Measurements from ENCODE around the gene IQCK.

The IQCK gene

DNA sequence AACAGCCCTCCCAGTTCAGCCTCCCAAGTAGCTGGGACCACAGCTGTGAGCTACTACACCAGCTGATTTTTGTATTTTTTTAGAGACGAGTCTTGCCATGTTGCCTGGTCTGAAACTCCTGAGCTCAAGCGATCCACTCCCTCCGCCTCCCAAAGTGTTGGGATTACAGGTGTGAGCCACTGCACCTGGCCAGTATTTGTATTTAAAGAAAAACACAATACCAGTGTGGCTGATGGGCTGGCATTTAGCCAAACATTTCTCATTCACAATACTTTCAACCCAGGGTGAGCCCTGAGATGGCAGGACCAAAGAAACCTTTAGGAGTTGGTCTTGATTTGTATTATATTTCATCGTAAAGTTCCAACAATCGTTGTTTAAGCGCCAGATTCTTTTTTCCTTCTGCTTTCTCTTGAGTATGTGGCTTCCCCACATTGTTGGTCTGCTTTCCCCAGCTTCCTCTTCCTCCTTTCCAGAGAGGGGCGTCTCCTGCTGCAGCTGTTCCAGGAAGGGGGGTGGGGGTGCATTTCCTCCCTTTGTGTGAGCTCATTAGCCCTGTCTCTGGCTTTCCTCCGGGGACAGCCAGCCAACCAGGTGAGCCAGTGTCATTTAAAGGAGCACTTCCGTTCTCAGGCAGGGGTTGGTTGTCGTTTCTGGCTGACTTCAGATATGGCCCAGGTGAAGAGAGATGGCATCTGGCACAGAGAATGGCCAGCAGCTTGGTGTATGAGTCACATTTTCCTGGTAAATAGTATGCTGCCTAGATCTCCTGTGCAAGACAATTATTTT lies 86.7 kb downstream of the IQCK start:
- no peak for DNase-seq (ENCODE audit: low spot score)

DNA sequence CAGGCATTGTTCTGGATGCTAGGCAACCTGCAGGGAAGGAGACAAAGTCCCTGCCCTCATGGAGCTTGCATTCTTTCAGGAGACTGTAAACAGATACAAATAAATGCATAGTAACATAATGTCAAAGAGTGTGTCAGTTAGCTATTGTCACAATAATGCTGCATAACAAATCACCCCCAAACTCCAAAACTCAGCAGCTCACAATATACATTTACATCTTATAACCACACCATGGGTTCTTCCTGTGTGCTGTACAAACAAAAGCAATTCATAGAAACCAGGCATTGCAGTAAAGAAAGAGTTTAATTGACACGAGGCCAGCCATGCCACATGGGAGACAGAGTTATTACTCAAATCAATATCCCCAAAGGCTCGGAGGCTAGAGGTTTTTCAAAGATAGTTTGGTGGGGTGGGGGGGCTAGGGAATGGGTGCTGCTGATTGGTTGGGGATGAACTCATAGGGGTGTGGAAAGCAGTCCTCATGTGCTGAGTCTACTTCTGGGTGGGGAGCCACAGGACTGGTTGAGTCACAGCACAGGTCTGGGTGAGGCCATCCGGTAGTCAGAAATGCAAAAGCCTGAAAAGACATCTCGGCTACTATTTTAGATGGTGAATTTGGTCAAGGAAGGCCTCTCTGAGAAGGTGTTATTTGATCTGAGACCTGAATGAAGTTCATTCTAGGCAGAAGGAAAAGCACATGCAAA lies 87.5 kb downstream of the IQCK start:
- DNase-seq (ENCODE audit: low spot score) = no peak

DNA sequence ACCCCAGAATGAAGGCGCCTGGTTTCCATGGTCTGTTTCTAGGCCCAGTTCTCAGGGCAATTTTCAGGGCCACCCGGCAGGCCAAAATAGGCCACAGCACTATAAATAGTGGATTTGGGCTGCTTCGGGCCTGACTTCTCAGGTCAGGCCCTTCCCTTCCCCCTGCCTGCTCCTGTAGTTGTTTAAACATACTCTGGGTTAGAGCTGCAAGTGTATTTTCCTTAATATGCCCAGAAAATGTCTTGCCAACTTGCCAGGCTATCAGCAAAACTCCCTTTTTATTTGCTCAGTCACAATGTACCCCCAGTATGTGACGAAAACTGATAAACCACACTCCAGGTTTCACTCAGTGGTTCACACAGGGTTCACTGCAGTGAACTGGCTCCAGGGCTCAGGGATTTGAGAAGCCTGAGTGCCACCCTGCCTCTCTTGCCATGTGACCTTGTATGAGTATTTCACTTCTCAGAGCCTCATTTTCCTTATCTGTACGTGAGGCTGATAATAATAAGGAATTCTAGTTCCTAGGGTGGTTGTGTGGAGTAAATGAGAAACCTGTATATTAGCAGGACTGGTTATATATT lies 90.1 kb downstream of the IQCK start:
- DNase-seq (ENCODE audit: low spot score) = no peak

DNA sequence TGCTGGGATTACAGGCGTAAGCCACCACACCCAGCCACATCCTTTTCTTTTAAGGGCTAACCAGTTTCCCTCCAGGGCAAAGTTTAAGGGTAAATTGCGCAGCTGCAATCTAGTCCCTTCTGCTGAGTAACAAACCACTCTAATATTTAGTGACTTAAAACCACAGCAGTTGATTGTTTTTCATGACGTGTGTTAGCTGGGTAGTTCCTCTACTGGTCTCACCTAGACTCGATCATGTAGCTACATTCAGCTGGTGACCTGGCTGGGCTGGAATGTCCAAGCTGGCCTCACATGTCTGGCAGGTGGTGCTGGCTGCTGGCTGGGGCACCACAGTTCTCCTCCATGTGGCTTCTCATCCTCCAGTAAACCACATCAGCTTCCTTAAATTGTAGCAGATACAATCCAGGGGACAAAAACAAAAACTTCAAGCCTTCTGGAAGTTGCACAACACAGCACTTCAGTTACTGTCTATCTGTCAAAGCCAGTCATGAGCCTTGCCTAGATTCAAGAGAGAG lies 91.1 kb downstream of the IQCK start:
- DNase-seq (ENCODE audit: low spot score) = no peak

DNA sequence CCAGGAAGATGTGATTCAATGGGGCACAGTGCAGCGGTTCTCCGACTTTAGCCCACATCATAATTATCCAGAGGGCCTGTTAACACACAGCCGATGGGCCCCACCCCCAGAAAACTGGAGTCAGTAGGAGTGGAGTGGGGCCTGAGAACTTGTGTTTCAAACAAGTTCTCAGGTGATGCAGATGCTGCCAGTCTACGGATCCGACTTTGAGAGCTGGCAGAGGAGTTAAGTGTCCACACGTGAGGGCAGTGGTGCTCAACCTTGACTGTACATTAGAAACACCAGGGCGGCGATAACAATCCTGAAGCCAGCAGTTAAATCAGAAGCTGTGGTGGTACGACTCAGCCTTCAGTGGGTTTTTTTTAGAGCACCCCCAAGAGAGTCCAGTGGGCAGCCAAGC lies 91.6 kb downstream of the IQCK start:
- no peak for DNase-seq (ENCODE audit: low spot score)

DNA sequence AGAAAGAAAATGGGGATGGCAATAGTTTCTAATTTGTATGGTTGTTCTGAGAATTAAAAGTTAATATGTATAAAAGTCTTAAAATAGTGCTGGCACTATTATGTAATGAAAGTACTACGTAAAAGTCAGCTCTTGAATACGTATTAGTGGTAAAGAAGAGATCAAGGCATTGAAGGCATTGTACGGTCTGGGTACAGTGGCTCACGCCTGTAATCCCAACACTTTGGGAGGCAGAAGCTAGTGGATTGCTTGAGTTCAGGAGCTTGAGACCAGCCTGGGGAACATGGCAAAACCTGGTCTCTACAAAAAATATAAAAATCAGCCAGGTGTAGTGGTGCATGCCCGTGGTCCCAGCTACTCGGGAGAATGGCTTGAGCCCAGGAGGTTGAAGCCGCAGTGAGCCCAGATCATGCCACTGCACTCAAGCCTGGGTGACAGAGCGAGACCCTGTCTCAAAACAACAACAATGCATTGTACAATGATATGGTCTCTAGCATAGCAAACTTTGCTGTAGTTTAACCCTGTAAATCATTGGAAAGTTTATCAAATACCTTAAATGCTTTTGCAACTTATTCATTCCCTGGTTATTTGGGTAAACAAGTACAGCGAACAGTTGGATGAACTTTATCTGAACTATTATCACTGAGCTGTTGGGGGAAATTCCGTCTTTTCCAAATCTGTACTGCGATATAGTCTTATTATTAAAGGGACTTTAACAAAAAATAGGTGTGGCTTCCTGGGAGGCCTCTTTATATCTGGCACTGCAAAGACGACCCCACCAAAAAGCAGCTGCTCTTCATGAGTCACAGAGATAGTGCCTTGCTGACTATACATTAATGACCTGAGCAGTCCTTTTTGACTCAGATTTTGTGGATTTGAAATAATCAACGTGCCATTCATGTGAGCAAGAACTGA lies 93.0 kb downstream of the IQCK start:
- DNase-seq (ENCODE audit: low spot score) = no peak

DNA sequence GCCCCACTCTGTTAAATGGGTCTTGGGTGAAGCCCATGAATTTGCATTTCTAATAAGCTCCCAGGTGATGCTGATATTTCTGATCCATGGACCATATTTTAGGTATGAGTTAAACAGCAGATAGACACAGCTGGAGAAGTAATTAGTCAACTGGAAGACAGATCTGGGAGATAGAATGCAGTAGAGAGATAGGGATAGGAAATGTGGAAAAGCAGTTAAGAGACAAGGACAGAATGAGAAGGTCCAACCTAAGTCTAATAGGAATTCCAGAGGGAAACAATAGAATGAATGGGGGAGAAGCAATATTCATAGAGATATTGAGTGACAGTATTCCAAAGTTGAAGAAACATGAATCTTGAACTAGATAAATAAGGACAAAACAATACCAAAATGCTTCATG lies 94.9 kb downstream of the IQCK start:
- no peak for DNase-seq (ENCODE audit: low spot score)

DNA sequence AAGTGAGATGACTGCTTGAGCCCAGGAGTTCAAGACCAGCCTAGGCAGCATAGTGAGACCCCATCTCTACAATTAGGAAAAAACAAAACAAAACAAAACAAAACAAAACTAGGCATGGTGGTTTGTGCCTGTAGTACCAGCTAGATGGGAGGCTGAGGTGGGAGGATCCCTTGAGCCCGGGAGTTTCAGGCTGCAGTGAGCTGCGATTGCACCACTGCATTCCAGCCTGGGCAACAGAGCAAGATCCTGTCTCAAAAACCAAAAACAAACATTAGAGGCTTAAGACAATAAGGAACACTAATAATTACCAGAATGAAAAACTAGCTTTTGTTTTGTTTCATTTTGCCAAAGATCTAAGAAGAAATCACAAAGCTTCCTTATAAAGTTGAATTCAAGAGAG lies 97.3 kb downstream of the IQCK start:
- no peak for DNase-seq (ENCODE audit: low spot score)

DNA sequence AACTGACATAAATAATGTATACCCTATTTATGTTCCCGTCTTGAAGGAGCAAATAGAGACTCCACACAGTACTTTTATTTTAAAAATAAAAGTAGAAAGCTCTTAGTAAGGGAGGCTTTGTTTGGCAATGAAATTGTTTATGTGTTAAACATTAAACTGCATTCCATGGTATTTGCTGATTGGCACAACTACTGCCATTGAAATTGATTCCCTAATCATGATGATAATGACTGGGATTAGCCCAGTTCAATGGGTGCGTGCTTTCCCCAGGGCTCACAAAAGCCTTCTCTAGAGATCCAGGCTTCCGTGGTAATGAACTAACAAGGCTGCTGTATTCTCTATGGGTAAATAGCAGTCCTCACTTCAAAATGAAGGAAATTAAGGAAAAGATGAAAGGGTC lies 99.1 kb downstream of the IQCK start:
- no peak for DNase-seq (ENCODE audit: low spot score)

DNA sequence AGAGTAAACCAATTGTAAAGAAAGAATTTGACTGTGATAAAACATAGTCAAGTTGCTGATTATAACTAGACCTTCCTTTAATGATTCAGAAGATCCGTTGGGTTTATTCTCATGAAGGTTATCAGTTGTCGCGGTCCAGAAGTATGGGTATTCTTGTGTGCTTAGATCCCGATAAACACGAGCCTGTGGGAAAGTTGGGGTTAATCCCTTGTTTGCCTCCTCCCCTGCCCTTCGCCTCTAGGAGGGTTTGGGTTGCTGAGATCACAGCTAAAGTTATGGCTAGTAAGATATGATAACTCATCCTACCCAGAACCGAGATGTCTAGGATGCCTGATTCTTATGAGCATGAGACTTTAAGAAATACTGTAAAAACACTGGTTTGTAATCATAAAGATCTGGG lies 99.8 kb downstream of the IQCK start:
- DNase-seq (ENCODE audit: low spot score) = no peak

DNA sequence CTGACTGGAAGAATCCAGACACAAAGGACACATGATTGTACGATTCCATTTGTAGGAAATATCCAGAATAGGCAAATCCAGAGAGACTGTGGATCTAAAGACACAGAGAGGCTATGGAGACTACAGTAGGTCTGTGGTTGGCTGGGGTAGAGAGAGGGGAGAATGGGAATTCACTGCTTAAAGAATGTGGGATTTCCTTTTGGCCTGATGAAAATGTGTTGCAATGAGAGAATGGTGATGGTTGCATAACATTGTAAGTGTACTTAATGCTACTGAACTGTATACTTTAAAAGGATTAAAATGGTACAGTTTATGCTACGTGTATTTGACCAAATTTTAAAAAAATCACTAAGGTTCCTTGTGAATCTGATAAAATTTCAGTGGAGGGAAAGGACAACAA lies 104.5 kb downstream of the IQCK start:
- DNase-seq (ENCODE audit: low spot score) = no peak

DNA sequence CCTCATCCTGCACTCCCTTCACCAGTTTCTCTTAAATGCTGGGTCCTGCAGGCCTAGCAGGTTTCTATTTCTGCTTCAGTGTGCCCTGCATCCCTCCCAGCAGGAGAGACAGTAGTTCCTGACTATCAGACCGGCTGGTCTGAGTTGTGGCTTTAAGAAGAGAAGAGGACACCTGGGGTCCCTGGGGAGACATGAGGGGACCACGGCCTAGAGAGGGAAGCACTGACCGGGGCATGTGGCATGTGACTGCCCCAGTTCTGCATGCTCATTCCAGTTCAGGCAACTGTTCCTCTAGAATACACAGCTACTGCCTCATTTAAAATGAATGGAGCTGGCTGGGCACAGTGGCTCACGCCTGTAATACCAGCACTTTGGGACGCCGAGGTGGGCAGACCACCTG lies 105.3 kb downstream of the IQCK start:
- DNase-seq (ENCODE audit: low spot score) = no peak

DNA sequence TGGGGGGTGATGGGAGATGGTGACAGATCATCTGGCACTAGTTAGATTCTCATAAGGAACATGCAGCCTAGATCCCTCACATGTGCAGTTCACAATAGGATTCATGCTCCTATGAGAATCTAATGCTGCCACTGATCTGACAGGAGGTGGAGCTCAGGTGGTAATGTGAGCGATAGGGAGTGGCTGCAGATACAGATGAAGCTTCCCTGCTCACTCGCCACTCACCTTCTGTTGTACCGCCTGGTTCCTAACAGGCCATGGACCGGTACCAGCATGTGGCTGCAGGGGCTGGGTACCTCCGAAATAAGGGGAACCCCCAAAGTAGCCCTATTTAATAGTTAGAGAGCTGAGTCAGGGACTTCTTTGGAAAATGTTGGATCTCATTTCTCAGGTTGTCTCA lies 106.1 kb downstream of the IQCK start:
- no peak for DNase-seq (ENCODE audit: low spot score)

DNA sequence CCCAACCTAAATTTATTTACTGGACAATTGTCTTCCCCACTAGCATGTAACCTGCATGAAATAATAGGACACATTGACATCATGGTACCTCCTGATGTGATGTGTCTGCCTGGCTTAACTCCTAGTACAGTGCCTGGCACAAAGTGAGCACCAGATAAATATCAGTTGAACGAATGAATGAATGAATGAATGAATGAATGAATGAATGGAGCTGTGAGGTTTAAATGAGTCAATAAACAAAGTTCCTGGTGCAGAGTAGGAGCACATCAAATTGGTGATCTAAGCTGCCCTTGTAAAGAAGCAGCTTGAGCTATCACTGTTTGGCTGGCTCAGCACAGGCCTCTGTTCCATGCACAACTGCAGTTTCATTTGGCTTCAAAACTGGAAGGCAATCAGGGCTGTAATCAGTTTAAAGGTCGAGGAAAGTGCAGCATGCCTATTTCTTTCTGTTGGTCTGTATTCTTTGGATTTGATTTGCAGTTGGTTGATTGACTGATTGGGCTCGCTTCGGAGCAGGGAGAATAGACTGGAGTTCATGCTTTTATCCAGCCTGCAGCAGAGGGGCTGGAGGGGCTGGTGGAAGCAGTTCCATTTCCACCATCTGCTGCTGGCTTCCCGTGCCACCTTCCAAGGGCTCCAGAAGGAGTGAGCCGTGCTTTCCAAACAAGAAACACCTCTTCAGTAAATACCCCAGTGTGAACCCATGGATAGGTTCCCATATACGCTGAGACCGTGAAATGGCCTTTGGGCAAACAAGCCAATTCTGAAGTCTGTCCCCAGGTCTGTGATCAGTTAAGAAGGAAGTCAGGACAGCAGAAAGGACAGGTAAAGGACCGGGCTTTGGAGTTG lies 112.0 kb downstream of the IQCK start:
- no peak for DNase-seq (ENCODE audit: low spot score)

DNA sequence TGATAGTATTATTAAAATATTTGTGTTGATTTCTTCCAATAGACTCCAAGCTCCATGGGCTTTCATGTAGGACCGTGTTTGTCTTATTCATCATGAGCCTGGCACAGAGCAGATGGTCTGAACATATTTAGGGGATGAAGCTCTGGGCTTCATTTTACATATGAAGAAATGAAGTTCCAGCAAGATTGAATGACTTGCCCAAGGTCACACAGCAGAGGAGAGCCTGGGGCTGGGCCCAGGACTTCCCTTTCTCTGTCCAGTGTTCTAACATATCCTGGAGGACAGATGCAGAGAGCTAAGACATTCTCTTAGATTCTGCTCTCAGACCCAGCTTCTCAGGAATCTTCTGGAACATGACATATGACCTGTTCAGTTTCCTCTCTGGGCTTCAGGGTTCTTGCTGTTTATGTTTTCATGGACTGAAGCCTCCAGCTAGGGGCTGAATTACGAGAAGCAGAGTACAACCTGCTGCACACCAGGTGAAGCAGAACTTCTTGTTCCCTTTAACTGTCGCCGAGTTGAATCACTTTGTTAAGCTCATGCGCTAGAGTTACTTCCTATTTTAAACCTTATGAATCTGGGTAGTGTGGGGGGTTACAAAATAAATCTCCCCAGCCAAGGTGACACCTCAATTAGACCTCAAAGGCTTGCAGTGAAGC lies 113.0 kb downstream of the IQCK start:
- DNase-seq (ENCODE audit: low spot score) = no peak

DNA sequence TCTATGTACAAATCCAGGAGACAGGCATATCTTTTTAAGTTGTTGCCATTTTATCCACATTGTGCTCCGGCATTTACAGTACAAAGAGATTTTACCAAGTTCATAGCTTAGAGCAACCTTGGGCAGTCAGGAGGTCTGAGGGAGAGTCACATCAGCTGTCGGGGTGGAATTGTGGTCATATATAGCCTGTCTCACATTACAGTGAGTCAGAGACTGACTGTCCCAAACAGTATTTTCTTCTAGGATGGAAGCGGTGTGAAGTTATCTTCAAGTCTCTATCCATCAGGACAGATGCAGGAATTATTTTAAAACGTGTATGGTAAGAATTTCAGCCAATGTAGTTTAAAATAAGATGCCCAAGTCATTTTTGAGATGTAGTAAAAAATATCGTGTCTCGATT lies 113.6 kb downstream of the IQCK start:
- no peak for DNase-seq (ENCODE audit: low spot score)

DNA sequence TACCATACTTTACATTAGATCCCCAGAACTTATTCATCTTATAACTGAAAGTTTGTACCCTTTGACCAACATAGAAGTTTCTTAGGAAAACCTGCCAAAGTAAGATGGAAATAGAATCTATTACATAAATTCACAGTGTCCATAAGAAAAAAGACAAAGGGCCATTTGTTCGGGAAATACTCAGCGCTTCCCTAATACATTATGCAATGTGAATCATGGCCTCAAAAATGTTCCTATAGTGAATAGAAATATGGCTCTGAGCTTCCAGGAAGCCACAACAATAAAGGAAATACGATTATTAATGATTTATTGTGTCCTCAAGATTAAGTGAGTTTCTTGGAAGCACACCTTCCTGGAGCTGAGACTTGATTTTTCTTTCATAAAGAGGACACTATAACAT lies 115.1 kb downstream of the IQCK start:
- DNase-seq (ENCODE audit: low spot score) = no peak

DNA sequence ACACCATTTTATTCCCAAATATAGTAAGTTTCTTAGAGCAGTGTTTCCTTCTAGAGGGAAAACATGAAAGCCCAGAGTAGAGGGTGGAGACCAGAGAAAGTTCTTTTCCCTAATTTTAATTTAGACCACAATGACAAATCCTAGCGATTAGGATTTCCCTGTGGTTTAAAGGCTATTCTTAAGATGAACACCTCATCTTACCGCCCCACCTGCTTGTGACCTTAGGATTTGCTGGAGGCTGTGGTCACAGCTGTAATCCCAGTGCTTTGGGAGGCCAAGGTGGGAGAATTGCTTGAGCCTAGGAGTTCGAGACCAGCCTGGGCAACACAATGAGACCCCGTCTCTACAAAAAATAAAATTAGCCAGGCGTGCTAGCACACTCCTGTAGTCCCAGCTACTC lies 115.5 kb downstream of the IQCK start:
- DNase-seq (ENCODE audit: low spot score) = no peak

DNA sequence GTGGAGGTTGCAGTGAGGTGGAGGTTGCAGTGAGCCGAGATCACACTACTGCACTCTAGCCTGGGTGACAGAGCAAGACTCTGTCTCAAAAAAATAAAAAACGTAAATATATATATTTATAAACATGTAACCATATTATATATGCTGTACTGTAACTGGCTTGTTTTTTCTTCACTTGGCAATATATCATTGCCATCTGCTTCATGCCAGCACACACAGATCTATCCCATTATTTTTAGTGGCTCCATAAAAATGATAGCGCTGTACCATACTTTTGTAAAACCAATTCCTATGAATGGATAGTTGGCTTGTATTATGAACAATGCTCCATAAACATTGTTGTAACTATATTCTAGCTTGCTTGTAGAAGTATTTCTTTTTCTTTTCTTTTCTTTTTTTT lies 117.1 kb downstream of the IQCK start:
- no peak for DNase-seq (ENCODE audit: low spot score)

DNA sequence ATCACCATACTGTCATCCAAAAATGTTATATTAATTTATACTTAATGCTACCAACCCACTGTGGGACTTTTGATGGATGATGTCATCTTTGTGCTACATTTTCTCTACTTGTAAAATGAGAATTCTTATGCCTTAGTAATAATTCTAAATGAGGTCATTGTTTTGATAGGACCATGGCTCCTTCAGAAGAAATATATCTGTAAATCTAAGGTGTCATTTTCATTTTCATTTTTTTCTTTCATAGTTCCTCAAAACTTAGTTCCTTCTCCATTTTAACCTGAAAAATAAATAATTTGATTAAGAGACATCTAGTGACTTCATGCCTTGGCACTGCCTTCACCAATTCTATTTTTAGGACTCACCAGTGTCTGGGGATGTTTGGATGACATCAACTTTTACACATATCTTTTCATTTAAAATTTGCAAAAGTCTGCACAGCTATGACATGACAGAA lies 117.9 kb downstream of the IQCK start:
- DNase-seq (ENCODE audit: low spot score) = no peak

All from germinal center (tissue), 1 donor.